Upper lobe of right lung (tissue), 1 donor: ENCODE measurements around the gene MRPL2. TPM values are rescaled to one million over a fixed set of nuclear protein-coding genes. Genes with fewer than 3 reads are reported as not detected.
A peak's percentile ranks its signal among the peaks of the same experiment; 100 is the strongest.
"Not testable (repeated sequence)": the region's sequence is repeated elsewhere in the genome, so short reads cannot be mapped to it uniquely, and the experiment has no call there.

ENCODE experiments used
- ATAC-seq: fragments of 200-7000 bp; cut with Tn5 transposase; one replicate; pipeline ENCODE4 v1.9.1; 2020; ENCODE audit warnings: mild to moderate bottlenecking, moderate library complexity
- DNase-seq: peaks from one replicate; pipeline ENCODE4 v3.0.0-alpha.2; 2020
- H3K27ac ChIP-seq: fragments of 200-600 bp; one replicate; pipeline ENCODE4 v1.8.0; 2022
- H3K27me3 ChIP-seq: fragments of 200-600 bp; one replicate; pipeline ENCODE4 v1.8.0; 2022; ENCODE audit warnings: mild to moderate bottlenecking
- H3K36me3 ChIP-seq: fragments of 200-600 bp; one replicate; pipeline ENCODE4 v1.8.0; 2022
- H3K4me1 ChIP-seq: fragments of 200-600 bp; one replicate; pipeline ENCODE4 v1.8.0; 2022
- H3K4me3 ChIP-seq: fragments of 200-600 bp; one replicate; pipeline ENCODE4 v1.8.0; 2022; ENCODE audit warnings: mild to moderate bottlenecking
- H3K9me3 ChIP-seq: fragments of 200-600 bp; one replicate; pipeline ENCODE4 v1.8.0; 2022
- intact Hi-C: fragments of 100-400 bp; cut with DNase I; formaldehyde crosslinking; loops from one replicate; pipeline ENCODE4 v1.11.0; 2022
- total RNA-seq: library from RNA; stranded (reverse); fragmentation: NEBNext Ultra II Directional; extraction: Animal tissue kit (Norgen Biotek cat#: 25700); gene quantifications from one replicate; pipeline ENCODE4 v1.2.1, GENCODE V29; 2021
- TF ChIP-seq, protein P1 (sequence below): fragments of 200-600 bp; IDR thresholded peaks from one replicate; pipeline ENCODE4 v1.8.0; 2022; ENCODE audit warnings: antibody characterized with exemption
- donor health status: DM: no; HTN: yes; CAD: no; lungs with severe emphysema.

The MRPL2 gene
- total RNA-seq, 1 donor from 2014 or later, result 42.4 TPM

DNA sequence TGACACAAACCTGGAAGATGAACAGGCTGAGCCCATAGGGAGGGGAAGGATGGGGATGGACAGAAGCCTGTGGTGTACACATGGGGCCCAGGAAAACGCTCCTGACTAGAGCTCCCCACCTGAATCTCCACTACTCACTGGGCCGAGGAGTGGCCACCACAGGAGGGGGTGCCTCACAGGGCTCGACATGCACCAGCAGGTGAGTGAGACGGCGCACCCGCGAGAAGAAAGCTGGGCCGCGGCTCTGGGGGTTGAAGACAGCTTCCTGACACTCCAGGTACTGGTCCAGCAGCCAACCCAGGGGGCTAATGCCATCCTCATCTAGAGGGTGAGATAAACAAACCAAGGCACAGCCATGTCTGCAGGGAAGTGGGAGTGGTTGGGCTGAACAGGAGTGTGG lies 15.9 kb downstream of the MRPL2 start:
- Histone ChIP-seq H3K4me1 (no peaks in the 10 kb centered on the region), H3K4me3 (no peak overlapping the region), H3K27ac (no peak overlapping the region), H3K27me3 (no peaks in the 10 kb centered on the region), H3K9me3 (no peaks in the 10 kb centered on the region), H3K36me3 (peaks cover 70% of the 10 kb centered on the region)
- intact Hi-C loops, result no loop called here
- TF ChIP-seq, protein P1, sequence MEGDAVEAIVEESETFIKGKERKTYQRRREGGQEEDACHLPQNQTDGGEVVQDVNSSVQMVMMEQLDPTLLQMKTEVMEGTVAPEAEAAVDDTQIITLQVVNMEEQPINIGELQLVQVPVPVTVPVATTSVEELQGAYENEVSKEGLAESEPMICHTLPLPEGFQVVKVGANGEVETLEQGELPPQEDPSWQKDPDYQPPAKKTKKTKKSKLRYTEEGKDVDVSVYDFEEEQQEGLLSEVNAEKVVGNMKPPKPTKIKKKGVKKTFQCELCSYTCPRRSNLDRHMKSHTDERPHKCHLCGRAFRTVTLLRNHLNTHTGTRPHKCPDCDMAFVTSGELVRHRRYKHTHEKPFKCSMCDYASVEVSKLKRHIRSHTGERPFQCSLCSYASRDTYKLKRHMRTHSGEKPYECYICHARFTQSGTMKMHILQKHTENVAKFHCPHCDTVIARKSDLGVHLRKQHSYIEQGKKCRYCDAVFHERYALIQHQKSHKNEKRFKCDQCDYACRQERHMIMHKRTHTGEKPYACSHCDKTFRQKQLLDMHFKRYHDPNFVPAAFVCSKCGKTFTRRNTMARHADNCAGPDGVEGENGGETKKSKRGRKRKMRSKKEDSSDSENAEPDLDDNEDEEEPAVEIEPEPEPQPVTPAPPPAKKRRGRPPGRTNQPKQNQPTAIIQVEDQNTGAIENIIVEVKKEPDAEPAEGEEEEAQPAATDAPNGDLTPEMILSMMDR, result no peak
- DNase-seq, result no peak
- no peak for ATAC-seq

DNA sequence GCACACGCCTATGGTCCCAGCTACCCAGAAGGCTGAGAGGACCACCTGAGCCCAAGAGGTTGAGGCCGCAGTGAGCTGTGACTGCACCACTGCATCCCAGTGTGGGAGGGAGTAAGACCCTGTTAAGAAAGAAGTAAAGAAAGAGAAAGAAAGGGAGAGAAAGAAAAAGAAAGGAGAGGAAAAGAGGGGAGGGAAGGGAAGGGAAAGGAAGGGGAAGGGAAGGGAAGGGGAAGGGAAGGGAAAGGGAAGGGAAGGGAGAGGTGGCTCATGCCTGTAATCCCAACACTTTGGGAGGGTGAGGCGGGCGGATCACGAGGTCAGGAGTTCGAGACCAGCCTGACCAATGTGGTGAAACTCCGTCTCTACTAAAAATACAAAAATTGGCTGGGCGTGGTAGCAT lies 17.8 kb downstream of the MRPL2 start:
- H3K4me1 ChIP-seq, DNase-seq, H3K27ac ChIP-seq, ATAC-seq, H3K9me3 ChIP-seq, H3K4me3 ChIP-seq, intact Hi-C loops, H3K27me3 ChIP-seq: not testable (repeated sequence)
- H3K36me3 ChIP-seq, result peaks cover 72% of the 10 kb centered on the region

DNA sequence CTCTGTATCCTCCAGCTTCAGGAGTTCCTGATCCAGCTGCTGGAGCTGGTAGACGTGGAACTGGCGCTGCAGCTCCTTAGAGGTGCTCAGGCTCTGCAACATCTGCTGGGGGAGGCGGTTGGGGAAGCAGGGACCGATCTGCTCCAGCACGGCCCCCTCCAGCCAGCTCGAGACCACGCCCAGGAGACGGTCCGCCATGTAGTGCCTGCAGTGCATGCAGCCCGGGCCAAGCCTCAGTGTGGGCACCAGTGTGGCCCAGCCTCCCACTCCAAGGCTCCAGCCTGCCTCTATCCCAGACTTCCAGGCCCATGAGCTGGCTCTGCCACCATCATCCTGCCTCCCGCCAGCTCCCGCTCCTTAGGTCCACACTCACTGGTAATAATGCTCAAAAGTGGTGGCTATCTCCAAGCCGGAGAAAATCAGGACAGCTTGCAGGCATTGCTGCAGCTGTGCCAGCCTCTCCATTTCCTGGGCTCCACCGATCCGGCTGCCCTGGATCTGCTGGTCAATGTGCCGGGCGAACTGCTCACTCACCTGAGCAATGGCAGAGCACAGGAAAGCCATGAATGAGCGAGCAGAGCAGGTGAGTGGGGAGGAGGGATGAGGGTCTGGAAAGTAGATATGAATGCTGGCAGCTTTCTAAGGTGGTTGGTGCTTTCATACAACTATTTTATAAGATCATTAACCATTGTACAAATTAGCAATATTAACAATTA lies 18.5 kb downstream of the MRPL2 start:
- TF ChIP-seq, protein P1, result no peak
- Histone ChIP-seq H3K4me1 (no peaks in the 10 kb centered on the region), H3K4me3 (no peak overlapping the region), H3K9me3 (no peaks in the 10 kb centered on the region), H3K27me3 (no peaks in the 10 kb centered on the region), H3K36me3 (peaks cover 71% of the 10 kb centered on the region), H3K27ac (no peak overlapping the region)
- DNase-seq (no peak), ATAC-seq (no peak)
- intact Hi-C loops, result no loop called here

DNA sequence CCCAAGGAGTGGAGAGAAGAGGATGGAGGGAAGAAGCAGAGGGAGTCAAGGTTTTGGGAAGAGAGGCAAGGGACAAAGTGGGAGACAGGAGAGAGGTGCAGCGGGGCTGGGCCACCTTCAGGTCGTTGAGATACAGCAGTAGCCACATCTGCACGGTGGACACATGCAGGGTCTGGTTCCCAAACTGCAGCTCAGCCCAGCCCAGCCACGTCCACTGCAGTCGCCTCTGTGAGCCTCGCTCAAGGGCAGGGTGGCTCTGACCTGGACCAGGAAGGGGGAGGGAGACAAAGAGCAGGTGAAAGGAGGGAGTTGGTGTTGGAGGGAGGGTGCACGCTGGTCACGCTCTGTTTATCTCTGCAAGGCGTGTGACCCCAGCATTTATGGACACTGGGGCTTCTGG lies 20.5 kb downstream of the MRPL2 start:
- Histone ChIP-seq H3K9me3 (no peaks in the 10 kb centered on the region), H3K27ac (no peak overlapping the region), H3K4me1 (no peaks in the 10 kb centered on the region), H3K36me3 (peaks cover 76% of the 10 kb centered on the region), H3K27me3 (no peaks in the 10 kb centered on the region), H3K4me3 (no peak overlapping the region)
- ATAC-seq, result no peak
- TF ChIP-seq, protein P1, result no peak
- intact Hi-C loops, result no loop called here
- DNase-seq, result no peak

DNA sequence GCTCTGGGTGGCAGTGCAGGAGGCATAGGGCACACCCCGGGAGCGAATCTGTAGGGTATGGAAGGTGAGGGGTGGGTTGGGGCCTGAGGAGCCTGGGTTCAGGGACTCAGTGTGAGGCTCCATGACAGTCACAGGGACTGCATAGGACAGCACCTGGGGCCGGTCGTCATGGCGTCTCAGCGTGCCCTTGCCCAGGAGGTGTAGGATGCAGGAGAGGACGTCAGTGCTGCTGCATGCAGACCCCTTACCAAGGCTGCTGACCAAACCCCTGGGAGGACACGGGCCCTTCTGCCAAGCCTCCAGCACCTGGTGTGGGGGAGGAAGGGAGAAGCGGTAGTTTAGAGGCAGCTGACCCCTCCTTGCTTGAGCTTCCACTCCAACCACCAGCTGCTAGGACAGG lies 21.5 kb downstream of the MRPL2 start:
- intact Hi-C loops, result no loop called here
- ATAC-seq (peak; percentile 18), DNase-seq (no peak)
- TF ChIP-seq, protein P1, result no peak
- Histone ChIP-seq H3K9me3 (no peaks in the 10 kb centered on the region), H3K27ac (no peak overlapping the region), H3K27me3 (no peaks in the 10 kb centered on the region), H3K4me1 (no peaks in the 10 kb centered on the region), H3K36me3 (peaks cover 71% of the 10 kb centered on the region), H3K4me3 (no peak overlapping the region)

DNA sequence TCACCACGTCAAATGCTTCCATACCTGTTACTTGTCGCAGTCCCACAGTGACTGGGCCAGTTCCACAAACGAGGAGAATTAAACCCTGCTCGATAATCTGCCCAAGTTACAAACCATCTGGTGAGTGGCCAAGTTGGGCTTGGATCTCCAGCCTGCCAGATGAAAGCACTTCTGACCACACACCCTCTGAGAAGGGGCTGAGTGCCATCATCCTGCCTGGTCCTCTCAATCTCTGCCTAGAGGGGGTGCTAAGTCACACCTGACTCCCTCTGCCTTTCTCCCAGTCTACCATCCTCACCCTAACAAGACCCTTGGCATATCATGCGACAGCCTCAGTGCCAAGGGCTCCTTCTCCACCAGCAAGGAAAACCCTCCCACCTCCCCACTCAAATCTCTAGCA lies 22.0 kb downstream of the MRPL2 start:
- no peaks in the 10 kb centered on the region for H3K4me1 ChIP-seq
- H3K4me3 ChIP-seq, result no peak overlapping the region
- TF ChIP-seq, protein P1, result no peak
- ATAC-seq, result no peak
- no peak for DNase-seq
- H3K9me3 ChIP-seq, result no peaks in the 10 kb centered on the region
- no peaks in the 10 kb centered on the region for H3K27me3 ChIP-seq
- peaks cover 72% of the 10 kb centered on the region for H3K36me3 ChIP-seq
- no peak overlapping the region for H3K27ac ChIP-seq
- intact Hi-C loops, result no loop called here
